ENCODE results near the gene ZBTB17.

ZBTB17 gene

GRCh38 chr1:15966956-15967344, 9.0 kb downstream of the ZBTB17 start:
- Histone ChIP-seq H3K4me3 (ENCODE audit: low read depth, low read length) (no peak overlapping the region), H3K4me1 (no peaks in the 10 kb centered on the region), H3K9me3 (ENCODE audit: control insufficient read depth, low read length) (no peaks in the 10 kb centered on the region), H2AFZ (no peak overlapping the region), H3K27ac (no peak overlapping the region), H3K9ac (no peak overlapping the region), H3K4me2 (ENCODE audit: low read length) (no peak overlapping the region), H3K36me3 (ENCODE audit: control insufficient read depth, insufficient read depth, low read length) (no peaks in the 10 kb centered on the region), H3K27me3 (ENCODE audit: control insufficient read depth, insufficient read depth, low read length) (no peaks in the 10 kb centered on the region), H3K79me2 (peaks cover 16% of the 10 kb centered on the region)
- TF ChIP-seq CTCF (IDR thresholded peaks at IDR 0.05) = no peak

- no peak for TF ChIP-seq CTCF (IDR thresholded peaks at IDR 0.05)
- Histone ChIP-seq H3K4me1 (no peaks in the 10 kb centered on the region), H3K4me3 (ENCODE audit: low read depth, low read length) (no peak overlapping the region), H3K9ac (no peak overlapping the region), H3K9me3 (ENCODE audit: control insufficient read depth, low read length) (no peaks in the 10 kb centered on the region), H3K27ac (peak overlapping the region; percentile 32), H3K4me2 (ENCODE audit: low read length) (no peak overlapping the region), H3K36me3 (ENCODE audit: control insufficient read depth, insufficient read depth, low read length) (no peaks in the 10 kb centered on the region), H3K79me2 (peaks cover 20% of the 10 kb centered on the region), H2AFZ (no peak overlapping the region), H3K27me3 (ENCODE audit: control insufficient read depth, insufficient read depth, low read length) (no peaks in the 10 kb centered on the region)
These were observed 9.6 kb downstream of the ZBTB17 start for GRCh38 chr1:15966081-15966955.

GRCh38 chr1:15965228-15965767, 10.6 kb downstream of the ZBTB17 start:
- no peaks in the 10 kb centered on the region for H3K9me3 ChIP-seq (ENCODE audit: control insufficient read depth, low read length)
- H3K4me2 ChIP-seq (ENCODE audit: low read length) = no peak overlapping the region
- no peaks in the 10 kb centered on the region for H3K36me3 ChIP-seq (ENCODE audit: control insufficient read depth, insufficient read depth, low read length)
- H3K27me3 ChIP-seq (ENCODE audit: control insufficient read depth, insufficient read depth, low read length) = no peaks in the 10 kb centered on the region
- peaks cover 25% of the 10 kb centered on the region for H3K79me2 ChIP-seq
- H3K27ac ChIP-seq = no peak overlapping the region
- H3K9ac ChIP-seq = no peak overlapping the region
- H2AFZ ChIP-seq = no peak overlapping the region
- H3K4me1 ChIP-seq = no peaks in the 10 kb centered on the region
- no peak overlapping the region for H3K4me3 ChIP-seq (ENCODE audit: low read depth, low read length)
- TF ChIP-seq CTCF (IDR thresholded peaks at IDR 0.05) = no peak

GRCh38 chr1:15963968-15964648, 11.8 kb downstream of the ZBTB17 start:
- H3K4me3 ChIP-seq (ENCODE audit: low read depth, low read length) = no peak overlapping the region
- no peaks in the 10 kb centered on the region for H3K4me1 ChIP-seq
- no peak for TF ChIP-seq CTCF (IDR thresholded peaks at IDR 0.05)
- H3K9me3 ChIP-seq (ENCODE audit: control insufficient read depth, low read length) = no peaks in the 10 kb centered on the region
- H3K27ac ChIP-seq = no peak overlapping the region
- H2AFZ ChIP-seq = no peak overlapping the region
- no peaks in the 10 kb centered on the region for H3K27me3 ChIP-seq (ENCODE audit: control insufficient read depth, insufficient read depth, low read length)
- peaks cover 24% of the 10 kb centered on the region for H3K79me2 ChIP-seq
- H3K9ac ChIP-seq = no peak overlapping the region
- H3K36me3 ChIP-seq (ENCODE audit: control insufficient read depth, insufficient read depth, low read length) = no peaks in the 10 kb centered on the region
- no peak overlapping the region for H3K4me2 ChIP-seq (ENCODE audit: low read length)

All from parathyroid adenoma (tissue), 2 donors.